IPS-NIHi11 (cell line): ENCODE measurements around the gene SLC2A6.
A peak's percentile ranks its signal among the peaks of the same experiment; 100 is the strongest.
"Not testable (repeated sequence)": the region's sequence is repeated elsewhere in the genome, so short reads cannot be mapped to it uniquely, and the experiment has no call there.

Source experiments
- DNase-seq: peaks from one replicate; pipeline ENCODE4 v3.0.0; 2012; ENCODE audit warnings: mixed read lengths, low spot score

Gene SLC2A6

GRCh38 chr9:133460405-133461175, 18.3 kb downstream of the SLC2A6 start:
- peak; percentile 82 for DNase-seq

GRCh38 chr9:133459476-133460404, 19.2 kb downstream of the SLC2A6 start, which contains the start of gene CACFD1:
TSS of gene CACFD1 (plus strand) at chr9:133459978. CDS start at chr9:133460067, 89 bp downstream.
- DNase-seq: peak; percentile 97

GRCh38 chr9:133458643-133459312, 20.1 kb downstream of the SLC2A6 start:
- no peak for DNase-seq

GRCh38 chr9:133457748-133458147, 21.2 kb downstream of the SLC2A6 start:
- DNase-seq: no peak

GRCh38 chr9:133457233-133457632, 21.7 kb downstream of the SLC2A6 start:
- peak; percentile 54 for DNase-seq

GRCh38 chr9:133456409-133456808, 22.5 kb downstream of the SLC2A6 start:
- no peak for DNase-seq

- DNase-seq: no peak
Observed at GRCh38 chr9:133455936-133456335, 23.0 kb downstream of the SLC2A6 start.

- DNase-seq: no peak
Observed at GRCh38 chr9:133454943-133455673, 23.8 kb downstream of the SLC2A6 start.

- DNase-seq: no peak
Observed at GRCh38 chr9:133454325-133454724, 24.6 kb downstream of the SLC2A6 start.

GRCh38 chr9:133453651-133454050, 25.2 kb downstream of the SLC2A6 start:
- DNase-seq: no peak

- no peak for DNase-seq
Observed at GRCh38 chr9:133452562-133452961, 26.3 kb downstream of the SLC2A6 start.

GRCh38 chr9:133451865-133452264, 27.0 kb downstream of the SLC2A6 start:
- DNase-seq: not testable (repeated sequence)

- DNase-seq: peak; percentile 52
Observed at GRCh38 chr9:133449760-133450159, 29.1 kb downstream of the SLC2A6 start.

GRCh38 chr9:133448487-133448972, 30.4 kb downstream of the SLC2A6 start:
- DNase-seq: no peak

- no peak for DNase-seq
Observed at GRCh38 chr9:133445293-133445969, 33.5 kb downstream of the SLC2A6 start.

- no peak for DNase-seq
Observed at GRCh38 chr9:133443982-133444381, 34.9 kb downstream of the SLC2A6 start.

- peak; percentile 50 for DNase-seq
Observed at GRCh38 chr9:133443248-133443647, 35.7 kb downstream of the SLC2A6 start.

GRCh38 chr9:133441571-133441970, 37.3 kb downstream of the SLC2A6 start:
- no peak for DNase-seq

GRCh38 chr9:133440874-133441273, 38.0 kb downstream of the SLC2A6 start:
- DNase-seq: no peak

GRCh38 chr9:133439337-133439736, 39.6 kb downstream of the SLC2A6 start:
- DNase-seq: no peak
